Sigmoid colon (tissue), 4 donors: ENCODE results near the gene CHRM4.

Experiments
- CTCF ChIP-seq, 4 experiments: fragments of 450-650 bp in 3 of 4; fragments of 200-600 bp in 1 of 4; IDR thresholded peaks; one replicate each; pipeline ENCODE4 v1.5.1; 2016 to 2019; ENCODE audit warnings: antibody characterized with exemption in 4 of 4, mild to moderate bottlenecking in 3 of 4, moderate library complexity in 2 of 4
- EP300 ChIP-seq, 4 donors: sonication (generic); formaldehyde crosslinking; IDR thresholded peaks; one replicate each; pipeline ENCODE4 v1.6.1; 2017; ENCODE audit warnings: antibody characterized with exemption in 4 of 4

DNA sequence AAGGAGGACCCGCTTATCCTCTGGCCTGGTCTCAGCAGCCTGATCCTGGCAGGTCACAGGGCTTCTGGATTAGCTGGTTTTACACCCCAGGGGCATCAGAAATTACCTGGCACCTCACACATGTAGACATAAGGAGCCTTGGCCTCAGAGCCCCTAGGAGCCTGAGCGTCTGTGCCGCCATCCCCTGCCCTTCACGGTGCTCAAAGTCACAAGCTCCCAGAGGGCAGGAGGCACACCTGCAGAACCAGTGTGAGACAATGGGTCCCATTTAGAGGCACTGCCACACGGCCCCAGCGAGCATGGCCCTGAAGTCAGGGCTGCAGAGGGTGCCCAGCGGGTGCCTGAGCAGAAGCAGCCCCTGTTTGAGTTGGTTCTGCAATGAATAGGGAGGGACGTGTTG, 40.4 kb downstream of the CHRM4 start:
- no peak for TF ChIP-seq CTCF (IDR thresholded peaks at IDR 0.05)
- no peak for TF ChIP-seq EP300 (IDR thresholded peaks at IDR 0.05)
